Measurements from ENCODE around the gene EEF1E1.

Gene EEF1E1

DNA sequence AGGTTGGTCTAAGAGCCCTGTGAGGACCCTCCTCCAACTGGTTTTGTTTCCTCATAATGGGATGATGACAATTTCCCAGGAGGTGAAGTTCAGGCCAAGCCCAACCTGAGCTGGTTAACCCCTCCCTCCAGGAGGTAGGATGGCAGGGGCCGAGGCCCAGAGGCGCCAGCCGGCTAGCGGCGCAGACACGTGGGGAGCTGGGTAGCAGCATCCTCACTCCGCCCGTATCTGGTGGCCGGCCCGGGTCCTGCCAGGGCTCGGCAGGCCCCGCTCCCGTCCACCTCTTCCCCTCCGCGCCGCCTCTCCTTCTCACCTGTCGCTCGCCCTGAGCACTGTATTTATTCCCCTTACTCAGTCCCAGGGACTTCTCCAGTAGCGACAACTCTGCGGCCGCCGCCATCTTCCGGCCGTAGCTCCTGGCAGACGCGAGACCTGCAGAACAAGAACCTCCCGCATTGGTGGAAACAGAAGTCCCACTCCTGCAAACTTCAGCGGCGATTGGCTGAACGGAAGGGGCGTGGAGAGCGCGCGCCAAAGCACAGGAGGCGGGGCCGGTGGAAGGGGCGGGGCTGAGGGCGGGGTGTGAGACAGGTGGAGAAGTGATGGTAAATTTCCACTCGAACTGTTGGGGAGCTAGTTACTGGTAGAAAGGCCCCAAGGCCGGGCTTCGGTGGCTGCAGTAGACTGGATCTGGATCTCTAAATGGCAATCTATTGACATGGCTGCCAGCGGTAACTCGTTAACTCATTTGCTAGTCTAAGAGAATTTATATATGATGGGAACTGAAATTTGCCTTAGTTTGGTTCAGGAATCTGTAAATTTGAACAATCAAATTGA, at the start of gene EEF1E1:
EEF1E1 (minus strand) TSS at position 427 of the 837 bp plus-strand sequence; CDS start at position 400, 27 bp downstream.
- Mint-ChIP-seq H3K36me3 (ENCODE audit: low read depth) (peaks cover 23% of the 10 kb centered on the region), H3K4me3 (peak within 1 kb of the TSS; percentile 99), H3K27ac (peak within 1 kb of the TSS; percentile 99), H3K27me3 (peaks cover 16% of the 10 kb centered on the region), H3K4me1 (peaks cover 28% of the 10 kb centered on the region), H3K9me3 (no peaks in the 10 kb centered on the region)
- ATAC-seq (peak; percentile 98), DNase-seq (peak; percentile 97)

DNA sequence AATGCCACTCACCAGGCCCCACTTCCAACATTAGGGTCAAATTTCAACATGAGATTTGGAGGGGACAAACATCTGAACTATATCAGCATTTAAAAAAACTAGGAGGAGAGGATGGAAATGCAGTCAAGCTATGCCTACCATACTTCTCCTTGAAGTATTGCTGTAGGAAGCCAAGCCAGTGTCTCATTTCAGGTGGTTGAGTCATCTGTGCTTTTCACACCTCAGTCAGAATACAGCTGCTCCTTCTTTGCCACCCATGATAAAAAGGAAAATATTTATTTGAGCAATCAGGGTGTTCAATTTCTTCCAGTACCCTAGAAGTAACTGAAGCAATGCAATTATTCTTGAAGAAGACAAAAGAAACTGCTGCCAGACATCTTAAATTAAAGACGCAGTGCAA, 47.0 kb upstream of the EEF1E1 start:
- peaks cover 9% of the 10 kb centered on the region for H3K27me3 Mint-ChIP-seq

DNA sequence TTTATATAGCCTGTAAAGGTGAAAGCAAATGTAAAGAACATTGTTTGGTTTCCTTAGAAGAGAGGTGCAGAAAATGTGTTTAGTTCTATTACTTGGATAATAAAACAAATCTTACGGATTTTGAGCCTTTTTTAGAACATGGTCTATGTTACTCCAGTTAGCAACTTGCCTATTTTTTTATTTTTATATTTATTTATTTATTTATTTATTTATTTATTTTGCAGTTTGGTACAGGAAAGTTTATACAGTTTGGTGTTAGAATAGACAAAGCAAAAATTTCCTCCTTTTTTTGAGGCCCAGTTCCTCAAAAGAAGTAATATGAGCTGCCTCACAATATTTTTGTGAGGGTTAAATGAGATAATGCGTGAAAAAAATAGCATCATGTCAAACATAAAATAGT, 41.6 kb upstream of the EEF1E1 start:
- H3K4me1 Mint-ChIP-seq: no peaks in the 10 kb centered on the region
- no peak overlapping the region for H3K27ac Mint-ChIP-seq
- peaks cover 1% of the 10 kb centered on the region for H3K27me3 Mint-ChIP-seq
- ATAC-seq: no peak
- no peak for DNase-seq
- no peaks in the 10 kb centered on the region for H3K36me3 Mint-ChIP-seq (ENCODE audit: low read depth)
- no peak overlapping the region for H3K4me3 Mint-ChIP-seq
- H3K9me3 Mint-ChIP-seq: no peaks in the 10 kb centered on the region

More for the DNA sequence above, 47.0 kb upstream of the EEF1E1 start:
- H3K4me1 Mint-ChIP-seq: no peaks in the 10 kb centered on the region
- no peak overlapping the region for H3K4me3 Mint-ChIP-seq
- no peak overlapping the region for H3K27ac Mint-ChIP-seq
- no peak for ATAC-seq
- DNase-seq: no peak
- H3K9me3 Mint-ChIP-seq: no peaks in the 10 kb centered on the region
- no peaks in the 10 kb centered on the region for H3K36me3 Mint-ChIP-seq (ENCODE audit: low read depth)

DNA sequence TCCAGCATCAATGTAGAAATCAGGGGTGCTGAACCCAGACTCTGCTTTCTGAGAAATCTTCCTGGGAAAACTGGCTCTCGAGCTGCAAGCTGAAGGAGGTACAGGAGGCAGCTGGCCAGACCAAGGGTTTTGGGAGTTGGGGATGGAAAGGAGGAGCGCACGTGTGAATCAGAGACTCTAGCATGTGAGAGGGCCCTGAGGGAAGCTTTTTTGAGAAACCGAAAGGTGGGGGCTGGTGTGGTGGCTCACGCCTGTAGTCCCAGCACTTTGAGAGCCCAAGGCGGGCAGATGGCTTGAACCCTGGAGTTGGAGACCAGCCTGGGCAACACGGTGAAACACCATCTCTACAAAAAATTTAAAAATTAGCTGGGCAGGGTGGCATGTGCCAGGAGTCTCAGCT, 37.1 kb upstream of the EEF1E1 start:
- no peak for DNase-seq
- Mint-ChIP-seq H3K27ac (no peak overlapping the region), H3K27me3 (peaks cover 7% of the 10 kb centered on the region), H3K36me3 (ENCODE audit: low read depth) (no peaks in the 10 kb centered on the region), H3K4me1 (no peaks in the 10 kb centered on the region), H3K9me3 (no peaks in the 10 kb centered on the region), H3K4me3 (no peak overlapping the region)
- ATAC-seq: no peak

DNA sequence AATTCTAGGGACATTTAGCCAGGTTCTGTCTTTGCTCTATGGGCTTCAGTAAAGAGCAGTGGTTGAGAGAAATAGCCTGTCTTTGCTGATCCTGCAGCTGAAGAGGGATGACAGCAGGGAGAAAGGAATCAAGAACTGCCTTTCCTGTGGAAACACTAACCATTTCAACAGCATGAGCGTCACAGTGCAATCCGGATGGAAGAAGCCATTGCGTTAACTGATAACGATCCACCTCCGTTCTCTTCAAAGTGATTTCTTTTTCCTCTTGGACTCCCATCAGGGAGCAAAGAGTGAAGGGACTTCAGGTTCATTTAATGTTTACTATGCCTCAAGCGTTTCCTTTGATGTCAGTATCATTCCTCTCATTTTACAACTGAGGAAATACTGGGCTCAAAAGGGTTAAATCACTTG, 35.2 kb upstream of the EEF1E1 start:
- DNase-seq (no peak), ATAC-seq (no peak)
- peaks cover 10% of the 10 kb centered on the region for H3K27me3 Mint-ChIP-seq
- H3K9me3 Mint-ChIP-seq: no peaks in the 10 kb centered on the region
- no peaks in the 10 kb centered on the region for H3K36me3 Mint-ChIP-seq (ENCODE audit: low read depth)
- no peak overlapping the region for H3K27ac Mint-ChIP-seq
- H3K4me3 Mint-ChIP-seq: no peak overlapping the region
- no peaks in the 10 kb centered on the region for H3K4me1 Mint-ChIP-seq

DNA sequence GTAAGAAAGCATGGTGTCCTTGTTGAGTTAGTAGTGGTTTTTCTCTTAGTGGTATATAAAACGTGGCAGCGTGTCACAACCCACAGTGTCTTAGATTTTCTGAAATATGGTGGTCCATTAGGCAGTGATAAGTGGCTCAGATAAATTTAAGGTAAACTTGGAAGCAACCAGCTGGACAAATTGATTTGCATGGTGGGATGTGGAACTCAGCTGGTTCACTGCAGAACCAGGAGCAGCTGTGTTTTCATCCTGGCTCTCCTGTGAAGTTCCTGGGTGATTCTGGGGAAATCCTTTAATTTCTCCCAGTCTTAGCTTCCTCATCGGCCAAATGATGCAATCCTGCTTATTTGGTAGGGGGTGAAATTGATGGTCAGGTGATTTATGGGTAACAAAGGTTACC, 32.9 kb upstream of the EEF1E1 start:
- Mint-ChIP-seq H3K4me1 (no peaks in the 10 kb centered on the region), H3K9me3 (no peaks in the 10 kb centered on the region), H3K4me3 (no peak overlapping the region), H3K36me3 (ENCODE audit: low read depth) (no peaks in the 10 kb centered on the region), H3K27ac (no peak overlapping the region), H3K27me3 (peaks cover 18% of the 10 kb centered on the region)
- ATAC-seq (no peak), DNase-seq (no peak)

DNA sequence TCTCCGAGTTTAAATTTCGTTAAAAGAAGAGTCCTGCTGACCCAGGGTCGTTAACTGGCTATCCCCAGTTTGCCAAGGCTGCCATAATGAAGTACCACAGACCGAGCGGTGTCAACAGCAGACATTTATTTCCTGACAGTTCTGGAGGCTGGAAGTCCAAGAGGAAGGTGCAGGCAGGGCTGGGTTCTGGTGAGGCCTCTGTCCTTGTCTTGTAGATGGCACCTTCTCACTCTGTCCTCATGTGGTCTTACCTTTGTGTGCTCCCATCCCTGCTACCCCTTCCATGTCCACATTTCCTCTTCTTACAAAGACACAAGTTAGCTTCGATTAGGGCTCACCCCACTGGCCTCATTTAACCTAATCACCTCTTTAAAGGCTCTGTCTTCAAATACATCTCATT, 29.8 kb upstream of the EEF1E1 start:
- Mint-ChIP-seq H3K27me3 (peaks cover 20% of the 10 kb centered on the region), H3K27ac (no peak overlapping the region), H3K36me3 (ENCODE audit: low read depth) (no peaks in the 10 kb centered on the region), H3K4me3 (no peak overlapping the region), H3K9me3 (no peaks in the 10 kb centered on the region), H3K4me1 (no peaks in the 10 kb centered on the region)
- ATAC-seq: no peak
- no peak for DNase-seq

DNA sequence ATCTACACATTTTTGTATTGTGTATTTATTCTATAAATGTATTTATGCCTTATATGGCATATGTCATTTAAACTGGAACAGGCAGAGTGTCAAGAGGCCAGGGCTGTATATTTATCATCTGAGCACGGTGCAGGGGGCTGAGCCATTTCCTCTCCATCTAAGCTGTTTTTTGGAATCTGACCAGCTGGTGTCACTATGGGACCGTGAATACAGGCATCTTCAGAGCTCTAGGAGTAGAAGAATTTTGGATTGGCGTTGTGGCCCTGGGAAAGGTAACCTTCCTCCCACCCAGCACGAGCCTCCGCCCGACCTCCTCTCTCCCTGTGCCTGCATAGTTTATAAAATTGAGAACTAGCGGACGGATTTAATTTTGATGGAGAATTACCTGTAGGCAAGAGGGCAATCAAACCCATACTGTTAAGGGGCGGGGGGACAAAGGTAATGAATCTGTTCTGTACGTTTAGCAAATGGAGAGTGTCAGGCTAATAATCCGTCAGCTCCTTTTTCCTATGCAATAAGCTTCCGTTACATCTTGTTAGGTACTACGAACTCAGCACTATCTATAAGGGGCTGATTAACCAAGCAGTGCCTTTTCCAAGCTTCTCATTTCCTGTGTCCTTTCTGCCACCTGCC, 29.0 kb upstream of the EEF1E1 start:
- DNase-seq: peak; percentile 35
- H3K27me3 Mint-ChIP-seq: peaks cover 20% of the 10 kb centered on the region
- no peaks in the 10 kb centered on the region for H3K9me3 Mint-ChIP-seq

DNA sequence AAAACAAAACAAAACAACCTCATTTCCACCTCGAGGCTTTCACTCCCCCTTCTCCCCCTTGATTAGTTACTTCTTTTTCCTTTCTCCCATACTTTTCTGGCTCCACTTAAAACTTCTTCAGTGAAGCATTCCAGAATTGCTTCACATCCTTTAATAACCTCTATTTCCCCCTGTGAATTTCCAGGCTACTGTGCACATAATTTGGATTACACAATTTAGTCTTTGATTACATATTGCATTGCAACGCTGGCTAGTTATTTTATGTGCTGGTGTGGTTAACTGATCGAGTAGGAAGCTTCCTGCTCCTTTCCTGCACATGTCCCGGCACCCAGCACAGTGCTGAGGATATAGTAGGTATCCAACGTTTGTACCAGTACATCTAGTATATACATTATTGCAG, 28.1 kb upstream of the EEF1E1 start:
- Mint-ChIP-seq H3K4me3 (no peak overlapping the region), H3K4me1 (no peaks in the 10 kb centered on the region), H3K9me3 (no peaks in the 10 kb centered on the region), H3K36me3 (ENCODE audit: low read depth) (no peaks in the 10 kb centered on the region), H3K27ac (no peak overlapping the region), H3K27me3 (peaks cover 16% of the 10 kb centered on the region)
- ATAC-seq: no peak
- no peak for DNase-seq

More for the DNA sequence above, 29.0 kb upstream of the EEF1E1 start:
- no peaks in the 10 kb centered on the region for H3K4me1 Mint-ChIP-seq
- ATAC-seq: peak; percentile 66
- H3K4me3 Mint-ChIP-seq: no peak overlapping the region
- no peak overlapping the region for H3K27ac Mint-ChIP-seq
- no peaks in the 10 kb centered on the region for H3K36me3 Mint-ChIP-seq (ENCODE audit: low read depth)

DNA sequence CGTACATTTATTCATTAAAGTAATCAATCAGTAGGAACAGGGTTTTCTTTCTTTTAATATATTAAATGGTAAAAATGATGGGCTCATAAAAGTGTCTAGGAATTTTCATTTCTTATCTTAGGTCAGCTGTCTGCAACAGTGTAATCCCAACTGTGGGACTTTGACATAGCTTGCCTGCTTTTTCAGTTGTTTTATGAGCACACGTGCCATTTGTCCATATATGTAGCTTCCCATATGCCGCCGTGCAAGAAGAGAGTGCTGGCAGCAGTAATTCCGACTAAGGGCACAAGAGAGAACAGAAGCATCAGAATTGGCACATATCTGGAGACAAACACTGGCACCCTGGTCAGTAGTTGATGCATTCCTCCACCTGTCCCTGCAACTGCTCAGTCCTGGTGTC, 20.9 kb upstream of the EEF1E1 start:
- Mint-ChIP-seq H3K27ac (no peak overlapping the region), H3K27me3 (peaks cover 14% of the 10 kb centered on the region), H3K9me3 (no peaks in the 10 kb centered on the region), H3K4me1 (no peaks in the 10 kb centered on the region), H3K36me3 (ENCODE audit: low read depth) (no peaks in the 10 kb centered on the region), H3K4me3 (no peak overlapping the region)
- no peak for ATAC-seq
- DNase-seq: no peak

DNA sequence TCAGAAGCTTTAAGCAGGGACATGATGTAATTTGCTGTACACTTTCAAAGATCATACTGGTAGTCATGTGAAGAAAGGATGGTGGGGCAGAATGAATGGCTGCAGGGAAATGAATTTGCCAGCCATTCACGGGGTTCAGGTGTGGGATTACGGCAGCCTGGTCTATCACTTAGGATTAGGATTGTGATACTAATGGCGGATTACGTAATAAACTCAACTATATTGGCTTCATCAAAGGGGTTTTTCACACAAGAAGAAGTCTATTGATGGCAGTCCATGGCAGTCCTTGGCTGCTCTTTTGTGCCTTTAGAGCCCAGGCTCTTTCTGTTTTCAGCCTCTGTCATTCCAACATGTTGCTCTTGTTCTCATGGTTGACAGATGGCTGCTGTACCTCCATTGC, 12.6 kb upstream of the EEF1E1 start:
- H3K9me3 Mint-ChIP-seq: no peaks in the 10 kb centered on the region
- no peak overlapping the region for H3K27ac Mint-ChIP-seq
- H3K36me3 Mint-ChIP-seq (ENCODE audit: low read depth): no peaks in the 10 kb centered on the region
- no peak overlapping the region for H3K4me3 Mint-ChIP-seq
- peaks cover 3% of the 10 kb centered on the region for H3K27me3 Mint-ChIP-seq
- ATAC-seq (no peak), DNase-seq (no peak)
- H3K4me1 Mint-ChIP-seq: no peaks in the 10 kb centered on the region

DNA sequence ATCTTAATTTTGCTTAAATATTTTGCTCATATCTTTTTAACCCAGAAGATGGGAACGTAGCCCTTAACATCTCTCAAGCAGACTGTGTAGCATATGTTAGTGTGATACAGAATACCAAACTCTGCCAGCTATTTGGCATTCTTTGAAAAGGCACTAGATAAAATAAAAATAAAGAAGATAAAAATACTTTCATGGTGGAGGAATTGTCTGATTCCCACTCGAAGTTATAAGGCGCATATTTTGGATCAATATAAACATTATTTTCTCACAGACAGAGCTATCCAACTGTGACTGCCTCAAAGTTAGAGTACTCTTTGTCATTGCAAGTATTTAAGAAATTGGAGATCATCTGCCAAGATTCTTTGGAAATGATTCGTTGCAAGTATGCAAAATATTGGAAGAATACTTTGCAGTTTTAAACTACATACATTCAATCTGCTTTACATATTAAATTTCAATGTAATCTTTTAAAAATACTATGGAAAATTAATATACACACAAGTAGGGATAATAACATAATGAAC, 10.8 kb upstream of the EEF1E1 start:
- DNase-seq (no peak), ATAC-seq (no peak)
- Mint-ChIP-seq H3K27ac (no peak overlapping the region), H3K4me1 (no peaks in the 10 kb centered on the region), H3K36me3 (ENCODE audit: low read depth) (no peaks in the 10 kb centered on the region), H3K27me3 (peaks cover 5% of the 10 kb centered on the region), H3K9me3 (no peaks in the 10 kb centered on the region), H3K4me3 (no peak overlapping the region)

DNA sequence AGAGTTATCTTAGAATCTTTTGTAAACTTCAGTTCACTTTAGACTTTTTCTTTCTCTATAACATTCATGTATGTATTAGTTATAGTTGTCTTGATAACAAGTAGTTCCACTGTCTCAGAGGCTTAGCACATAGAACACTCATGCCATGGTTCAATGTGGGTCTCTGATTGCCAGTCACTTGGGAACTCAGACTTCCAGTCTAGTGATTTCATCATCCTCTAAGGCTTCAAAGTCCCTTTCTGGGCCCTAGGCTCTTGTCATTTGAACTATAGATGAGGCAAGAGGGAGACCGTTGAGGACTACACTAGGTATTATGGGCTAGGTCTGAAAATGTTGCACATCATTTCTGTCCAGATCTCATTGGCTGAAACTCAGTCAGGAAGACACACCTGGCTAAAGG, 8.4 kb upstream of the EEF1E1 start:
- H3K27me3 Mint-ChIP-seq: peaks cover 18% of the 10 kb centered on the region
- no peaks in the 10 kb centered on the region for H3K9me3 Mint-ChIP-seq
- no peak overlapping the region for H3K27ac Mint-ChIP-seq
- ATAC-seq: no peak
- no peaks in the 10 kb centered on the region for H3K4me1 Mint-ChIP-seq
- no peaks in the 10 kb centered on the region for H3K36me3 Mint-ChIP-seq (ENCODE audit: low read depth)
- H3K4me3 Mint-ChIP-seq: no peak overlapping the region
- no peak for DNase-seq

DNA sequence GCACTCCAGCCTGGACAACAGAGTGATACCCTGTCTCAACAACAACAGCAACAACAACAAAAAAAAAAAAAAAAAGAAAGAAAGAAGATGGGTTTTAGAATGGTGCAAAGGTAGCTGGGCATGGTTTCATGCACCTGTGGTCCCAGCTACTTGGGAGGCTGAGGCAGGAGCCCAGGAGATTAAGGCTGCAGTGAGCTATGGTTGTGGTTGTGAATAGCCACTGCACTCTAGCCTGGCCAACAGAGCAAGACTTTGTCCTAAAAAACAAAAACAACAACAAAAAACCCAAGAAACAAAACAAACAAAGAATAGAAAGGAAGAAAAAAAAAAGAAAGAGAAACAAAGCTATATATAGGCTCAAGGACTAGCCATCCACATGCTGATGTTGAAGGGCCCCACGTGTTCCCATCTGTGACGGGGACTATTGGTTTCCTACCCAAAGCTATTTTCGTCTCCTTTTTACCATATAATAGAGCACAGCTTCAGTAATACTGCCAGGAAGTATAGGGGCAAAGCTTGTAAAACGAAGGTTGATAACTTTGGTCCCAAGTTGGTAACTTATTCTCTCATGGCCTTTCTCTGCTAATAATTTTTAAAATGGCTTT, 7.9 kb upstream of the EEF1E1 start:
- Mint-ChIP-seq H3K36me3 (ENCODE audit: low read depth) (no peaks in the 10 kb centered on the region), H3K4me3 (no peak overlapping the region), H3K4me1 (no peaks in the 10 kb centered on the region), H3K27ac (no peak overlapping the region), H3K9me3 (no peaks in the 10 kb centered on the region), H3K27me3 (peaks cover 18% of the 10 kb centered on the region)
- ATAC-seq (no peak), DNase-seq (no peak)
